WTC11 (cell line): ENCODE results near the gene TBX20.

Experiments
- CTCF ChIP-seq: fragments of 200-600 bp; IDR thresholded peaks from 2 replicates; pipeline ENCODE4 v1.8.0; 2022; ENCODE audit warnings: antibody characterized with exemption
- SP1 ChIP-seq: sonication (generic); formaldehyde crosslinking; conservative IDR thresholded peaks from 2 replicates; pipeline ENCODE4 v1.8.1; 2022; ENCODE audit warnings: missing genetic modification reagents
- ZNF232 ChIP-seq: sonication (generic); formaldehyde crosslinking; IDR thresholded peaks from 2 replicates; pipeline ENCODE4 v1.8.0; 2022; ENCODE audit warnings: mild to moderate bottlenecking, missing genetic modification reagents
- ZNF263 ChIP-seq: sonication (generic); formaldehyde crosslinking; IDR thresholded peaks from 2 replicates; pipeline ENCODE4 v1.8.1; 2022; ENCODE audit warnings: low read depth, mild to moderate bottlenecking, moderate library complexity, missing genetic modification reagents

DNA sequence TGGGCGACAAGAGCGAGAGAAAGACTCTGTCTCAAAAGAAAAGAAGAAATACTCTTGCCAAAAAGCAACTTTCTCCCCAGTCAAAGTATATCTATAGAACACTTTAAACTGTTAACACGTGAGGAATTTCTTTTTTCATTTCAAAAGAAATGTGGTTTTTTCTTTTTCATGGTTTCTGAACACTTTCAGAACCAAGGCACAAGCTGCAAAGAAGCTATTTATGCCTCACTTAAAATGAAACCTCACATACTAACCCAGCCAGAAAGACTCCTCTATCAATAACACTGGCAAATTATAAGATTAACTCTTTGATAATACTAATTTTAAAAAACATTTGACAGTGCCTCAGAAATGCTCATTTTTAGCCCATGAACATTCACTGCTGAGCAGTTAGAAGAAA lies 20.9 kb downstream of the TBX20 start:
- TF ChIP-seq CTCF (no peak), SP1 (no peak), ZNF263 (CRISPR knock-in tag) (no peak), ZNF232 (CRISPR knock-in tag) (no peak)
